Ishikawa (cell line): ENCODE results near the gene GTF2F2.

Source experiments
- EGR1 ChIP-seq: IDR thresholded peaks from 2 replicates; pipeline ENCODE4 v1.6.1; 2012
- EP300 ChIP-seq: IDR thresholded peaks from 2 replicates; pipeline ENCODE4 v1.6.1; 2012; ENCODE audit warnings: borderline replicate concordance
- NFIC ChIP-seq: IDR thresholded peaks from 2 replicates; pipeline ENCODE4 v1.6.1; 2012
- TAF1 ChIP-seq: IDR thresholded peaks from 2 replicates; pipeline ENCODE4 v1.6.1; 2012; ENCODE audit warnings: low read depth, mild to moderate bottlenecking
- TCF12 ChIP-seq: IDR thresholded peaks from 2 replicates; pipeline ENCODE4 v1.6.1; 2012; ENCODE audit warnings: low read depth
- USF1 ChIP-seq: IDR thresholded peaks from 2 replicates; pipeline ENCODE4 v1.6.1; 2012
- ZBTB7A ChIP-seq: IDR thresholded peaks from 2 replicates; pipeline ENCODE4 v1.6.1; 2012; ENCODE audit warnings: low read depth
- TF ChIP-seq, protein P1 (sequence below): IDR thresholded peaks from 2 replicates; pipeline ENCODE4 v1.6.1; 2012

DNA sequence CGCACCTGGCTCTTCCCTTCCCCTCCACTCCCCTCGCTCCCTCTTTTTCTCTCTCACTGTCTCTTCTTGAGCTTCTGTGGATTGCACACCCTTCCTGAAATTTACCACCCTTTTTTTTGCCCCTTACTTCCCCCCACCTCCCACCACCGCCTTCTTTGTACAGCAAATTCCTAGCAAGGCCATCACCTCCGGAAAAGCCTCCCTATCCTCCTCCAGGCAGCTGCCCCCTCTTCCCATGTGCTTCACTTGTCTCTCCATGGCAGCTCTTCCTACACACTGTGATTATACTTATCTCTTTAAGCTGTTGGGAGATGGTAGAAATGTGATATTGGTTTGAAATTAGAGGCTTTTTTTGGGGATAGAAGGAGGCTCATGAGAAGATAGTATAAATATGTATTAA lies 108.9 kb downstream of the GTF2F2 start:
- no peak for TF ChIP-seq EGR1
- TF ChIP-seq NFIC, result no peak
- no peak for TF ChIP-seq USF1
- TF ChIP-seq EP300, result no peak
- no peak for TF ChIP-seq TAF1
- no peak for TF ChIP-seq TCF12
- TF ChIP-seq, protein P1, sequence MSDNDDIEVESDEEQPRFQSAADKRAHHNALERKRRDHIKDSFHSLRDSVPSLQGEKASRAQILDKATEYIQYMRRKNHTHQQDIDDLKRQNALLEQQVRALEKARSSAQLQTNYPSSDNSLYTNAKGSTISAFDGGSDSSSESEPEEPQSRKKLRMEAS, result no peak
- no peak for TF ChIP-seq ZBTB7A
